HK-2 (cell line): Measurements from ENCODE around the gene EMC9.

Source experiments
- DNase-seq: peaks from one replicate; pipeline ENCODE4 v3.0.0-alpha.2; 2018; ENCODE audit not compliant: unreplicated experiment

The EMC9 gene

DNA sequence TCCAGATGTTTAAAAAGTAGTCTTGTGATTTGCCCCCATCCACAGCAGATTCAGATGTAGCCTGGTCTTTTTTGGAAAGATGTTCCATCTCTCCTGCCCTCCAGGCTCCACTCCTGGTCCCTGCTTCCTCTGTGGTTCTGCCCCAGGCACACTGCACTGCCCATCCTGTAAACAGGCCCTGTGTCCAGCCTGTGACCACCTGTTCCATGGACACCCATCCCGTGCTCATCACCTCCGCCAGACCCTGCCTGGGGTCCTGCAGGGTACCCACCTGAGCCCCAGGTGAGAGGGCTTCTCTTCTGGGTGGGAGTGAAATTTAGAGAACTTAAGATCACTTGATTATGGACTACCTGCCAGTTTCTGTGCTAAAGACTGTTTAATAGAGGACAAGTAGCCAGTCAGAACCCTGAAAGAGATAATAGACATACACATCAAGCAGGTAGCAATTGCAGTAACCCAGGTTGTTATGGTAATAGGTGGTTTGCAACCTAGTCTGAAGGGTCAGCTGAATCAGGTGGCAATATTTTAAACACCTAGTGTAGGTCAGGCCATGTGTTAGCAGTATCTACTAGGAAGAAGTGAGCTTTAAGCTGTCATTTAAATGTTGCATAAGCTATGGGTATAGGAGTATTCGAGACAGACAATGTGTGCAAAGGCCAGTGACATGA lies 8.0 kb upstream of the EMC9 start:
- DNase-seq = no peak

DNA sequence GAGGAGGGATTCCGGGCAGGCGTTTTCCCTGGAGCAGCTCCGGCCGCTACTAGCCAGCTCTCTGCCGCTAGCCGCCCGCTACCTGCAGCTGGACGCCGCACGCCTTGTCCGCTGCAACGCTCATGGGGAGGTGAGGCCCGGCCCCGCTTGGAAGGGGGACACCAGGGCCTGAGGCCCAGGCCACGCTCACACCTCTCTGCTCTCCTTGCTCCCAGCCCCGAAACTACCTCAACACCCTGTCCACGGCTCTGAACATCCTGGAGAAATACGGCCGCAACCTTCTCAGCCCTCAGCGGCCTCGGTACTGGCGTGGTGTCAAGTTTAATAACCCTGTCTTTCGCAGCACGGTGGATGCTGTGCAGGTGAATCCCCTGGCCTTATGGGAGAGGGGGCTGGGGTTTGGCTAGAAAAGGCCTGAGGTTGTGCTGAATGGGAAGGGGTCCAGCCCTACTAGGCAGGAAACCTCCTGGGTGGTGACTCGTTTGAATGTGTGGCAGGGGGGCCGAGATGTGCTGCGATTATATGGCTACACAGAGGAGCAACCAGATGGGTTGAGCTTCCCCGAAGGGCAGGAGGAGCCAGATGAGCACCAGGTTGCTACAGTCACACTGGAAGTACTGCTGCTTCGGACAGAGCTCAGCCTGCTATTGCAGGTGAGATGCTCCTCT lies 6.5 kb upstream of the EMC9 start:
- no peak for DNase-seq

DNA sequence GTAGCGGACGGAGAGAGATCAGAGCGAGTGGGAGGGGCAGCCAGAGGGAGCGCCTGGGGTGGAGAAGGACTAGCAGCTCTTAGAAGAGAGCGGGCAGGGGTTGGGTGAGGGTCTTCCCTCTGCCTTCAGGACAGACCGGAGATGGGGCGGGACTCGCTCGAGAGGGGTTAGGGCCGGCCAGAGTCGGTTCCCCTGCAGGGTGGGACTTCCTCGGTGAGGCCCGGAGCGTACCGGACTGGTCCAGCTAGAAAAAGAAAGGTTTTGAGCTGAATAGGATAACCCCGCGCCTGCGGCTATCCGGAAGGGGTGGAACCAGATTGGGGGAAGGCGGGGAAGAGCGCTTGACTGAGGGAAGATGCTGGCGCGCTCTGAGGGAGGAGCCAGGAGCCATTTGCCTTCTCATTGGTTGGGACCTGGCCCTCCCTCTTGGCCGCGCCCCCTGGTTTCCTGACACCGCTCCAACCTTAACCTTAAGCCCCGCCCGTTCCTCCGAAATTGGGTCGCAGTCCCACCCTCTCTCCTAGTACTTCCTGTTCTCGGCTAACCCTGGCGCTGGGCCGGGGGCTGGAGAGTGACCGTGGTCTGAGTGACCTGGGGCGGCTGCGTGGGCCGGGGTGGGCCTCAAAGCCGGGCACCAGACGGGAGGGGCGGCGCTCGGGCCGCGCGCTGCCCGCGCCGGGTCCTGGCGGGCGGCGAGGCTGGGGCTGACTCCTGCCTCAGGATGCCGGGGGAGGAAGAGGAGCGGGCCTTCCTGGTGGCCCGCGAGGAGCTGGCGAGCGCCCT lies 5.8 kb upstream of the EMC9 start, which contains the start of gene RNF31:
Gene RNF31, plus strand, starts transcription at position 521 of the 783 bp plus-strand sequence. Its CDS starts 201 bp downstream, at position 722.
- peak; percentile 96 for DNase-seq

DNA sequence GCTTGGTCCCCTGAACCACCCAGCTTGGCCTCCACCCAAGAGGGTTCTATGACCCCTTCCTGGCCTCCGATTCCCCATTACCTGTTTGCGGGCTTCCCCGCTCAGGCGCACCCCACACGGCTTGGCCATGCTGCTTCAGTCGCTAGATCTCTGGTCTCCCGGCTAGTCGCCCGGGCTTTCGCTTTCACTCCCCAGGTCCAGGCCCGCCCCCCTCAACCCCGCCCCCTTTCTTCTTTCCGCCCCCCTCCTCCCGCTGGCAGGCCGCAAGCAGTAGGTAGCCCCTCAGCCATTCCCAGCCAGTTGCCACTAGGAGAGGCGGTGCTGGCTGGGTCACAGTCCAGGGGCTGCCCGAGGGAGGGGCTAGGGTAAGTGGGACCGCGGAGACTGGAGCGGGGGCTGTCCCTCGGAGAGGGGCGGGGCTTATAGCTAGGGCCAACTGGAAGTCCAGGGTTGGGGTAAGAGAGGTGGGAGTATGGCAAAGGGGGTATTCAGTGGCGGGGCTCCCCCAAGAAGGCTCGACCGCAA lies 5.1 kb upstream of the EMC9 start, which contains the start of gene PSME2:
Gene PSME2, minus strand, starts transcription at position 158 of the 525 bp plus-strand sequence. Its CDS starts 29 bp downstream, at position 129.
- DNase-seq = peak; percentile 97

DNA sequence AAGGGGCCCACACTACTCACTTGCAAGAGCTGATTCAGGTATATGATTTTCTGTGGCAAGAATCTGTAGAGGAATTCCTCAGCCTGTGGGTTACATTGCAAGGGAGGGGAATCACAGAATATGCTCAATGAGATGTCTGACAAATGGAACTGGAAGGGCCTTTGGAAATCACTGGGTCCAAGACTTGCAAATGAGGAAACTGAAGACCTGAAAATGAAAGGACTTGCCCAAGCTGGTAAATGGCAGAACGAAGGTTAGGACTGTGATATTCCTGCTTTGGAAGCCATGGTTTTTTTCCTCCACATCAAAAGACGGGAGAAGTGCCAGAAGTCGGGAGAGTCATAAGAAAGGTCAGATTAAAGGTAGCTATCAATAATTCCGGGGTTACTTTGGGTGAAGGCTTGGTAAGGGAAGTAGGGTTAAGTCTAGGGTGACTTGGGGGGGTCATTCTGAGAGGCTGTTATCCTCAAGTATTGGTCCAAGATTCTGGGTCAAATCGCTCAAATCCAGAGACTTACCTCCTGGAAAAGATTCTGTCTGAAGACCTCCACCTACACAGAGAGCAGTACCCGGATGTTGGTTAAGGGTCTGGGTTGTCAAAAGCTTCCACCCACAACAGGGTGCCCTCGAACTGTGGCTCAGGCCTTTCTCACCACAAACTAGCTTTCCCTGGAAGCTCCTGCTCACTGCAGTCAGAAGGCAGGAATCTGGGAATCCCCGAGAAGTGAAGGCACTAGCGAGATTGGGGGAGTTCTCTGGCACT lies 4.5 kb upstream of the EMC9 start:
- no peak for DNase-seq

DNA sequence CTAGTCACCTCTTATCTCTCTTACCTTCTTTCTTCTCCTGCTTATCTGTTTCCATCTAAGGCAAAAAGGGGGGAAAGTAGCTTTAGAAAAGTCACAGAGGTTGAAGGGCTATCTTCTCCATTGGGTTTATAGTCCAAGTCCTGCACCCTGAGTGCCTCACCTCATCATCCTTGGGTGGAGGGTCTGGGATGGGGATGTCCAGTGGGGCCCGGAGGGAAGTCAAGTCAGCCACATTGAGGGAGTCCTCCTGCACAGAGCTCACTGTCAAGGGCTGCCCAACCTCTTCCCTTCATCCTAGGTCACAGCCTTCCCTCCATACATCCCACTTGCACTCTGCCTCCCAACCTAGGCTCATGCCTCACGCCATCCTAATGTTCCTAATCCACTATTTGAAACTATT lies 3.8 kb upstream of the EMC9 start:
- no peak for DNase-seq

DNA sequence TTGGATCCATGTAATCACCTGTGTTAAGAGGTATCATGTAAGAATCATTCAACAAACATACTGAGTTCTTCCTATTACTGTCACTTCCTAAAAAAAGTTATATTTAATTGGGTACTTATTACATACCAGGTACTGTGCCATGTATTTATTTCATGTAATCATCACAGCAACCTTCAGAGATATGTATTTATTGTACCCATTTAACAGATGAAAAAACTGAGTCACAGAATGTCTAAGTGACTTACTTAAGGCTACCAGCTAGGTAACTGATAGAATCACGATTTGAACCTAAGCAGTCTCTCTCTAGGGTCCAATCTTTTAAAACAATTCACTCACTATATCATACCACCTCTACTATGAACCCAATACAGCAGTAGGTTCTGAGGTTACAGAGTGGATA lies 3.1 kb upstream of the EMC9 start:
- DNase-seq = no peak

DNA sequence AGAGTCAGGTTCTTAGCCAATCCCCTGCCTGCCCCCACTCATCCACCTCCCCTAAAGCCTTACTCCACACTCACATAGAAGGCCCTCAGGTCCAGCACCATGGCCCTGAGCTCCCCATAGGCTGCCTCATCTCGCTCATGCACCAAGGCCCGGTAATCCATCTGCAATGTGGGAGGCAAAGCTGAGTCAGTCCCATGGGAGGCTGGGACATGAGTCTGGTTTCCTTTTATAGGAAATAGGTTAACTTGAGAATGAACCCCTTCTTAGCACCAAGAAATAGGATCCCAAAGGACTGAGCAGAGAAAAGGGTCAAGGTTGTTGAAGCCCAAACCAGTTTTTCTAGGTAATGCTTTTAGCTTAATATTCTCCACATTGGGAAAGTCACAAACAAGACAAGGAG lies 2.1 kb upstream of the EMC9 start:
- DNase-seq = no peak

DNA sequence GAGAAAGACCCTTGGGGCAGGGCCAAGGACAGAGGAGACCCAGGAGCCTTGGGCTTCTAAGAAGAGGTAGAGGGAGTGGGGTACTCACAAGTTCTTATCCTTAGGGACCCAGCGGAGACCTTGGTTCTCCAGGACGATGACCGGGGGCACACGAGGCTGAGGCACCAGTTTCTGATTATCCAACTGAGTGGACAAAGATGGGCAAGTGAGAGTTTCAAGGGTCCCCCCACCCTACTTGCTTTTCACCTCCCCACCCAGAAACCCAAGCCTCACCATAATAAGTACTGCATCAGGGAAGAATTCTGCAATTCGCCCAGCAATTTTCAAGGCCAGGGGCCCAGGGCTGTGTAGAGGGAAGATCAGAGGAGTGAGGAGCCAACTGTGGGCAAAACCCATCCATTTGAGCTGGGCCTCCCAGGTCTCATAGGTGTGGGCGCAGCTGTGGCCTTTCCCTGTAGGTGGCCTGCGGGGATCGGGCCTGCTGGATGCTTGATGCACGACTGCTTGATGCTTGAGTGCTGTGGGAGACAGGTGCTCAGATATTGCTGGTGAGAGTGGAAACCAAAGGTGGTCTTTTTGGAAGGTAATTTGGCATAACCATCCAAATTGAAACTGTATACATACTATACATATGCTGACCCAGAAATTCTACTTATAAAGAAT lies 2.0 kb downstream of the EMC9 start:
- DNase-seq = no peak

DNA sequence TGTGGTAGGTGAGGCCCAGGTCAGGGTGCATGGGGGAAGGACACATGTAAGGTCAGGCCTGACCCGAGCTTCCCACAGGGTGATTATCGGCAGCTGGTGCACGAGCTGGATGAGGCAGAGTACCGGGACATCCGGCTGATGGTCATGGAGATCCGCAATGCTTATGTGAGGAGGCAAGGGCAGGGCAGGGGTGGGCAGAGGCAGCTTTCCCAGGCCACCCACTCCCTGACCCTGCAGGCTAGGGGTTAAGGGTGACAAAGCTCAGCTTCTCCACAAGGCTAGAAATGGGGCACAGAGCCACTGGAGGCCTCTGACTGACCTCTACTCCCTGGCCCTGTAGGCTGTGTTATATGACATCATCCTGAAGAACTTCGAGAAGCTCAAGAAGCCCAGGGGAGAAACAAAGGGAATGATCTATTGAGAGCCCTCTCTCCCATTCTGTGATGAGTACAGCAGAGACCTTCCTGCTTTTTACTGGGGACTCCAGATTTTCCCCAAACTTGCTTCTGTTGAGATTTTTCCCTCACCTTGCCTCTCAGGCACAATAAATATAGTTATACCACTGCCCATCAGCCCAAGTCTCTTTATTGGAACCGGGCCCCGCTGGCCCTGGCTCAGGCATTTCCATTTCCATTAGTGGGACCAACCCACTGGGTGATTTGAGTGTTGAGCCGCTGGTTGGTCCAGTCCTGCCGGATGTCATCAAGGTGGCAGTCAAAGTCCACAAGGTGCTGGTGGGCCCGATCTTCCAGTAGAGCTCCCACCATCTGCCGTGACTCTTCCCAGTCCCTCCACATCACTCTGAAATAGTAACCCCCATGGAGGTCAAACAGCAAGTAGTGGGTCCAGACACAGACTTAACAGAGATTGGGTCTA lies 2.8 kb downstream of the EMC9 start:
- no peak for DNase-seq

DNA sequence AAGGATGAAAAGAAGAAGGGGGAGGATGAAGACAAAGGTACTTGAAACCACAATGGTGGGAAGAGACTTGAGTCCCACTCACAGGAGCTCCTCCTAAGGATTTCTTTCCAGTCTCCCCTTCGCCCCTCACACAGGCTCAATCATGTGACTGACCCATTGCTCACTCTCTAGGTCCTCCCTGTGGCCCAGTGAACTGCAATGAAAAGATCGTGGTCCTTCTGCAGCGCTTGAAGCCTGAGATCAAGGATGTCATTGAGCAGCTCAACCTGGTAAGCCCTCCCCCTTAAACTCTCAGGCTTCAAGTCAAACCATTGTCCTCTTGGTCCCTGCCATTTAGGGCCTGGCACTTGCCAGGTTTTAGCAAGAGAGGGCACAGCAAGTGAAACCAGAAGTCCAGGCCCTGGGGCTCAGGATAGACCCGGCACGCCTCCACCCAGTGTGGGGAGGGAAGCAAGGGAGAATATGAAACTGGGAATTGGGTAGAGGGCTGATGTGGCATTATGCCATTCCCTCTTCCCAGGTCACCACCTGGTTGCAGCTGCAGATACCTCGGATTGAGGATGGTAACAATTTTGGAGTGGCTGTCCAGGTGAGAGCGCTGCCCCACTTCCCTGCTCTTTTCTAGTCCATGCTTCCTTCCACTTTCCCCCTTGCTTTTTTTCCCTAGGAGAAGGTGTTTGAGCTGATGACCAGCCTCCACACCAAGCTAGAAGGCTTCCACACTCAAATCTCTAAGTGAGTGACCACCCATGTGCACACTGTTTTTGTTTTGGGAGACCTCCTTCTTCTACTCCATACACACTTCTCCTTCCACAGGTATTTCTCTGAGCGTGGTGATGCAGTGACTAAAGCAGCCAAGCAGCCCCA lies 3.6 kb downstream of the EMC9 start:
- no peak for DNase-seq

DNA sequence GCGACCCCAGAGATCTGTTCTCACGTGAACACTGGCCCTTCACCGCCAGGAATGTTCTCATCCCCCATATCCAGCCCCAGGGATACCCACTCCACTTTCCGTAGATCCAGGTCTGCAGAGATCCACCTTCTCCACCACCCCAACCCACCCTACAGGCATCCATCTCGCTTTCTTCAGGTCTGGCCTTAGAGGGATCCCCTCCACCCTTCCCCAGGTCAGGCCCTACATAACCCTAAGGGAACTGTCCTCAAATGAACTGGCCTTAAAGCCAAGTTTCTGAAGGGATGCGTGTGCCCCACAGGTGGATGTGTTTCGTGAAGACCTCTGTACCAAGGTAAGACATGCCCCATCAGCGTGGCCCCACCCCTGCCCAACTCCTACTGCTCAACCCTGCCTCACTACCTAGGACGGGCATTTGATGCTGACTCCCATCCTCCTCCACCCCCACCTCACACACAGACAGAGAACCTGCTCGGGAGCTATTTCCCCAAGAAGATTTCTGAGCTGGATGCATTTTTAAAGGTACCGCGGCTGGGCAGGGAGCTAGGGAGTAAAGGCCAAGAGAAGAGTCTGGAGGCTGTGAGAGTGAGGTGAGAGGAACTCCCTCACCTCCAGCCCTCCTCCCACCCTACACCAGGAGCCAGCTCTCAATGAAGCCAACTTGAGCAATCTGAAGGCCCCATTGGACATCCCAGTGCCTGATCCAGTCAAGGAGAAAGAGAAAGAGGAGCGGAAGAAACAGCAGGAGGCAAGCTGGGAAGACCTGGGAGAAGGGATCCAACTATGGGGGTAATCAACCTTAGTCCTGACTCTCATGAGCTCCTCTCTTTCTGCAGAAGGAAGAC lies 4.5 kb downstream of the EMC9 start:
- DNase-seq = no peak

DNA sequence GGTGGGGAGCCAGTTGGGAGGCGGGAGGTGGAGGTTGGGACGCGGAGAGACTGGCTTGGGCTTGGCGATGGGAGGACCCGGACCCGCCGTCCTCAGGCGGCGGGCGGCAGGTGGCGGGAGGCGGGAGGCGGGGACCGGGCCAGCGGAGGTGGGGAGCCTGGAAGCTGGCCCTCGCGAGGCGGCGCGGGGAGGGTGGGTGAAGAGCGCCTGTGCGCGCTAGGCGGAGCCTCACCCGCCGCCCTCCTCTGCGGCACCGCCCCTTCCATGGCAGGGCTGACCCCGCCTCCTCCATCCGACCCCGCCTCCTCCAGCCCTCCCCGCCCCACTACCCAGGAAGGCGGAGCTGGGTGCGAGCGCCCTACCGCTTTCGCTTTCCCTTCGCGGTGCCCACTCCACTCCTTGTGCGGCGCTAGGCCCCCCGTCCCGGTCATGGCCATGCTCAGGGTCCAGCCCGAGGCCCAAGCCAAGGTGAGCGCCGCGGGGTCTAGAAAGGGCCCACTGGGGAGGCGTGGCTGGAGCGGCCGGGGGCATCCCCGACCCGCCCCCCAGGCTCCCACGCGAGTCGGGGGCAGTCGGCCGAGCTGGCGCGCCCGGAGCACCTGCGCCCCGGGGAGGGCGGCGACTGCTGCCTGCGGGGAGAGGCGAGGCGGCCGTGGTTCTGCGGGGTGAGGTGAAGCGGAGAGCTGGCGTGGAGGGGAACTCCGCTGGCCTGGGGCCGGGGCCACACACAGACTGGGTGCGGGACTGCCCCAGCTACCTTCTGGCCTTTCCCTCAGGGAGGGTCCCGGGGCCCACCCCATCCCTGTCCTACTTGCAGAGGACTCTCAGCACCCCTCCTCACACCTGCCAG lies 5.3 kb downstream of the EMC9 start, which contains the start of gene PSME1:
Gene PSME1, plus strand, starts transcription at position 361 of the 850 bp plus-strand sequence. Its CDS starts 69 bp downstream, at position 430.
- peak; percentile 91 for DNase-seq

DNA sequence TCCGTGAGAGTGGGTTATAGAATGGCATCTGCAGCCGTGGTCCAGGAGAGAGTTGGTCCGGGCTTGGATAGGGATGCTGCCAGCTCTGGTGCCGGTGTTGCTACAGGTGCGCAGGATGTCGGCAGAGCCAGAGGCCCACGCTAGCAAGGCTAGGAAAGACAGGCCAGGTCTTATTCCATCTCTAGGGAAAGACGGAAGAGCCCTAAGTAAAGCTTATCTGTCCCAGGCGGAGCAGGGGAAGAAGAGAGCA lies 5.9 kb downstream of the EMC9 start:
- DNase-seq = no peak

DNA sequence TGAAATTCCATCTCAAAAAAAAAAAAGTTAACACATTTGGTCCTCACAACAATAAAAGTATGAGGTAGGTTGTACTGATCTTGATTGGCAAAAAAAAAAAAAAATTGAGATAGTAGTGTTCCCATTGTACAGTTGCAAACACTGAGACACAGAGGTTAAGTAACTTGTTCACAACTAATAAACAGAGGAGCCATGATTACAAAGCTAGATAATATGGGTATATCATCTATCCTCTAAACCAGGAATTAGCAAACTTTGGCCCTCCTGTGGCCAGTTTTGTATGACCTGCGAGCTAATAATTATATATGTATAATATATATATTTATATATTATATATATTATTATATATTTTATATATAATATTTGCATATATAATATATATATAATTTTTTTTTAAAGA lies 7.7 kb downstream of the EMC9 start:
- DNase-seq = no peak

DNA sequence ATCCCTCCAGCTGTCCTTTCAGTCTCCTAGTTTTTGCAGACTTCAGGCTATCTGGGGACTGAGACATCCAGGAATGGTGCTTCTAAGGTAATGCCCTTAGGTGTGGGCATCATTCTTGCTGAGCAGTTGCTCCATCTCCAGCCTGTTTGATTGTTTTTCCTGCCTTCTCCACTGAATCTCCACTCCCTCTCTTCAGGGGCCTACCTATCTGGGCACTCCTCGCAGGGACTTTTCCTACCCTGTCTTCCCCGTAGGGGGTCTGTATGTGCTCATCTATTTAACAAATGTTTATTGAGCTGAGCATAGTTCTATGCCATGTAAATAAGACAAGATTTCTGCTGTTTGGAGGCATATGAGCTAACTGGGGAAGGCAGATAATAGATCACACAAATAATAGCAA lies 8.4 kb downstream of the EMC9 start:
- DNase-seq = no peak

DNA sequence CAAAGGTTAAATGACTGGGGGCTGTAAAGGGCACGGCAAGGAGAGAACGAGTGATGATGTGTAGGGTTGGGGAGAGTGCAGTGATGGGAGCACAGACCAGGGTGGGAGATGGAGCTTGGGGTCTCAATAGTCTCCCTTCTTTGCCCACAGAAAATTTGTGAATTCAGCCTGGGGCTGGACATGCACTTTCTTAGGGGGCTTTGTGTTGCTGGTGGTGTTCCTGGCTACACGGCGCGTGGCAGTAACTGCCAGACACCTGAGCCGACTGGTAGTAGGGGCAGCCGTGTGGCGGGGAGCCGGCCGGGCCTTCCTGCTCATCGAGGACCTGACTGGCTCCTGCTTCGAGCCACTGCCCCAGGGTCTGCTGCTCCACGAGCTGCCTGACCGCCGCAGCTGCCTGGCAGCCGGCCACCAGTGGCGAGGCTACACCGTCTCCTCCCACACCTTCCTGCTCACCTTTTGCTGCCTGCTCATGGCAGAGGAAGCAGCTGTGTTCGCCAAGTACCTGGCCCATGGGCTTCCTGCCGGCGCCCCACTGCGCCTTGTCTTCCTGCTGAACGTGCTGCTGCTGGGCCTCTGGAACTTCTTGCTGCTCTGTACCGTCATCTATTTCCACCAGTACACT lies 9.2 kb downstream of the EMC9 start:
- no peak for DNase-seq
